Measurements from ENCODE around the gene TSPAN3.

DNA sequence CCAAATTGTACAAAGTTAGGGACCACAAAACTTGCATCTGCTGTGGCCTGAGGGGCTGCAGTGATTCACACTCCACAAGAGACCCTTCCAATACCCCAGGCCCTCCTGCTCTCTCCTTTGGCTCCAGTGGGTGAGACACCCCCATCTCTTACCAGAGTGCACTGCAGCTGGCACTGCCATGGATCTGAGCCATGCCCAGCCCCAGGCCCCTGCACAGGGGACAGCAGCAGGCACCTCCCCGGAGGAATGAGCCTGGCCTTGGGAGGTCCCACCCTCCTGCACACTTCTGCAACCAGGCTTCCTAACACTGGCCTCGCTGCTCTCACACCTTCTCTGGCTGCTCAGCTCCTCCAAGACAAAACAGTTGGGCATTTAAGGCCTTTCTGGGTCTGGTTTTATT, 16.3 kb upstream of the TSPAN3 start:
- TF ChIP-seq POLR2A (IDR thresholded peaks at IDR 0.05) (no peak), EP300 (IDR thresholded peaks at IDR 0.05) (no peak), POLR2AphosphoS5 (IDR thresholded peaks at IDR 0.05) (no peak)
- TF ChIP-seq, protein P1, sequence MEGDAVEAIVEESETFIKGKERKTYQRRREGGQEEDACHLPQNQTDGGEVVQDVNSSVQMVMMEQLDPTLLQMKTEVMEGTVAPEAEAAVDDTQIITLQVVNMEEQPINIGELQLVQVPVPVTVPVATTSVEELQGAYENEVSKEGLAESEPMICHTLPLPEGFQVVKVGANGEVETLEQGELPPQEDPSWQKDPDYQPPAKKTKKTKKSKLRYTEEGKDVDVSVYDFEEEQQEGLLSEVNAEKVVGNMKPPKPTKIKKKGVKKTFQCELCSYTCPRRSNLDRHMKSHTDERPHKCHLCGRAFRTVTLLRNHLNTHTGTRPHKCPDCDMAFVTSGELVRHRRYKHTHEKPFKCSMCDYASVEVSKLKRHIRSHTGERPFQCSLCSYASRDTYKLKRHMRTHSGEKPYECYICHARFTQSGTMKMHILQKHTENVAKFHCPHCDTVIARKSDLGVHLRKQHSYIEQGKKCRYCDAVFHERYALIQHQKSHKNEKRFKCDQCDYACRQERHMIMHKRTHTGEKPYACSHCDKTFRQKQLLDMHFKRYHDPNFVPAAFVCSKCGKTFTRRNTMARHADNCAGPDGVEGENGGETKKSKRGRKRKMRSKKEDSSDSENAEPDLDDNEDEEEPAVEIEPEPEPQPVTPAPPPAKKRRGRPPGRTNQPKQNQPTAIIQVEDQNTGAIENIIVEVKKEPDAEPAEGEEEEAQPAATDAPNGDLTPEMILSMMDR (IDR thresholded peaks at IDR 0.05): no peak
